ENCODE results near the gene USP6.
A peak's percentile ranks its signal among the peaks of the same experiment; 100 is the strongest.
"Not testable (repeated sequence)": the region's sequence is repeated elsewhere in the genome, so short reads cannot be mapped to it uniquely, and the experiment has no call there.

Gene USP6

DNA sequence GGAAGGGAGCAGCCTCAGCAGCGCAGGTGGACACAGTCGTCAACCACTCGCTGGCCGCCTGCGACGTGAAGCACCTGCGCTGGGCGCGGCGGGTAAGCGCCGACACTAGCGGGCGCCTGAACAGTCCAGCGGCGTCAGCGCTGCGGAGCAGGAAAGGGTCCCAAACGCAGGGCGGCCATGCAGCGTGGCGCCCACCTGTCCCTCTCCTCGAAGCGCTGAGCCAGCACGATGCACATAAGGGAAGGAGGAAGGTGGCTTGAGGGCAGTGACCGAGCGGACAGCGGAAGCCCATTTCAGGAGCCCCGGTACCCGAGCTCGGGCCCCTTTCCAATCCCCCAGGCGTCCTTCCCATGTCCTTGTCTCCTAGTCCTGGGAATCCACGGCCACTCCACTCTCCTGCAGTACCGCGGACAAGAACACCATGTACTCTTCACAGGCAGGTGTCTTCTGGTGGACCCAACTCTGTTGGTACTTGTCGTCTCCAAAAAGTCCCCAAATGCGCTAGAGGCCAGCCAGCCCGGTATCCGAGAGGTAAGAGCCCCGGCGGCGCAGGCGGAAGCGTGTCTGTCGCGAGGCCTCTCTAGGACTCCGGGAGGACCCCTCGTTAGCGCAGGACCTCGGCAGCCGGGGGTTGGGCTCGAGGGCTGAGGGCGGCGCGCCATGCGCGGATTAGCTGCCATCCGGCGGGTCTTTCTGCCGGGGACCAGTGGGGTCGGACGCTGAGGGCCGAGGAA is 18.6 kb upstream of the USP6 start:
- Histone ChIP-seq H3K9me3 (ENCODE audit: control insufficient read depth, insufficient read depth, low read length) (peaks cover 42% of the 10 kb centered on the region), H3K27me3 (ENCODE audit: control insufficient read depth, insufficient read depth, low read length) (peaks cover 13% of the 10 kb centered on the region), H3K9ac (ENCODE audit: low read depth, low read length) (no peak overlapping the region), H3K4me1 (ENCODE audit: control insufficient read depth, insufficient read depth, low read length) (no peaks in the 10 kb centered on the region), H3K27ac (ENCODE audit: low read depth, low read length) (no peak overlapping the region), H3K4me3 (ENCODE audit: low read depth, low read length) (peak overlapping the region; percentile 65), H3K36me3 (ENCODE audit: control insufficient read depth, insufficient read depth, low read length) (no peaks in the 10 kb centered on the region)

DNA sequence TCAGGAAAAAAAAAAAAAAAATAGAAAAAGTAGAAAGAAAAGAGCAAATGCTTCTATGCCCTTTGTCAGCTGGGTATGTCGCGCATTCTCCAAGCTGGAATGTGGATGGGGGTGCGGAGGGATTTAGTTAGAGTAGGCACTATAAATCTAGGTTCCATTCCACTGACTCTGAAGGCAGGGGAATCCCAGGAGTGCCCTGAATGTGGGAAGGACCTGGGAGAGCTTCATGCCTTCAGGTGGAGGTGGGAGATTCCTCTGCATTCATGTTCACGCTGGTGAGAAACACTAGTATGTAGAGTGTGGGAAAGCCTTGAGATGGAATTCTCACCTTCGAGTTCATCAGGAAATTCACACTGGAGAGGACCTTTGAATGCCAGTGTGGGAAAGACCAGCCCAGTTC is 16.6 kb upstream of the USP6 start:
- Histone ChIP-seq H3K36me3 (ENCODE audit: control insufficient read depth, insufficient read depth, low read length) (no peaks in the 10 kb centered on the region), H3K9me3 (ENCODE audit: control insufficient read depth, insufficient read depth, low read length) (peaks cover 24% of the 10 kb centered on the region), H3K4me1 (ENCODE audit: control insufficient read depth, insufficient read depth, low read length) (no peaks in the 10 kb centered on the region), H3K27me3 (ENCODE audit: control insufficient read depth, insufficient read depth, low read length) (peaks cover 13% of the 10 kb centered on the region), H3K27ac (ENCODE audit: low read depth, low read length) (no peak overlapping the region), H3K9ac (ENCODE audit: low read depth, low read length) (no peak overlapping the region), H3K4me3 (ENCODE audit: low read depth, low read length) (no peak overlapping the region)

DNA sequence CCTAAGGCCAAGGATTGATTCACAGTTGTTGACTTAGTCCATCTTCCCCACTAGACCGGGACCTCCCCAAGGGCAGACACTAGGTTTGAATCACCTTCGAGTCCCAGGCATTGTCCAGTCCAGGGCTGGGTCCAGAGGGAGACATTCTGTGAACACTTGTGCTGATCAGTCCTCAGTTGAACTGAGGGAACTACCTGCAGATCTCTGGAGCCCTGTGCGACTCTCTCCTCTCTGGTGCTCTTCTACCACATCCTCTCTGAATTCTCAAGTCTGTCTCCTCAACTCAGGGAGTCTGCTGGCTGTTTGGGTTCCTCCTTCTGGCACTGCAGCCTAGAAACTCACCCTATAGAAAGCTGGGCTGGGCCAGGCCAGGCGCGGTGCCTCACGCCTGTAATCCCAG is 15.0 kb upstream of the USP6 start:
- H3K36me3 ChIP-seq (ENCODE audit: control insufficient read depth, insufficient read depth, low read length) = peaks cover 6% of the 10 kb centered on the region
- no peak overlapping the region for H3K27ac ChIP-seq (ENCODE audit: low read depth, low read length)
- H3K4me3 ChIP-seq (ENCODE audit: low read depth, low read length) = no peak overlapping the region
- peaks cover 19% of the 10 kb centered on the region for H3K9me3 ChIP-seq (ENCODE audit: control insufficient read depth, insufficient read depth, low read length)
- H3K27me3 ChIP-seq (ENCODE audit: control insufficient read depth, insufficient read depth, low read length) = peaks cover 13% of the 10 kb centered on the region
- no peaks in the 10 kb centered on the region for H3K4me1 ChIP-seq (ENCODE audit: control insufficient read depth, insufficient read depth, low read length)
- no peak overlapping the region for H3K9ac ChIP-seq (ENCODE audit: low read depth, low read length)

DNA sequence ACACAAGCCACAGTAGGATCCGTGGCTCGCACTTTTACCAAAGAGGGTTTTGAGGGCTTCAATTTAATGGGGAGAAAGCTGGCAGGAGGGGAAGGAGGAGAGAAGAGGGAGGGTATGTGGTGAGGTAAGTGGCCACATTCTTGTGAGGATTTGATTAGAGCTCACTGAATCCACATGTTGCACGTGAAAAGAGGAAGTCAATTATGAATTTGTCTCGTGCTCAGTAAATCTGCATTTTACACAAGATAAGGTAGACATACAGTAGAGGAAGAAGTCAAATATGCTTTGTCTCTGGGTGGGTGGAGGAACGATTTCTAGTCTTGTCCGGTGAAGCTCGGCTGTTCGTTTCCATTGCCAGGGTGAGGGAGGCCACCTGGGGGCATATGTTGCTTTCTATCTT is 5.0 kb upstream of the USP6 start:
- peaks cover 9% of the 10 kb centered on the region for H3K9me3 ChIP-seq (ENCODE audit: control insufficient read depth, insufficient read depth, low read length)
- H3K4me3 ChIP-seq (ENCODE audit: low read depth, low read length) = peak overlapping the region; percentile 74
- H3K4me1 ChIP-seq (ENCODE audit: control insufficient read depth, insufficient read depth, low read length) = peaks cover 7% of the 10 kb centered on the region; the same call in 1 of the 2 replicates
- H3K9ac ChIP-seq (ENCODE audit: low read depth, low read length) = peak overlapping the region; percentile 67
- no peak overlapping the region for H3K27ac ChIP-seq (ENCODE audit: low read depth, low read length)
- peaks cover 44% of the 10 kb centered on the region for H3K36me3 ChIP-seq (ENCODE audit: control insufficient read depth, insufficient read depth, low read length)
- no peaks in the 10 kb centered on the region for H3K27me3 ChIP-seq (ENCODE audit: control insufficient read depth, insufficient read depth, low read length)

DNA sequence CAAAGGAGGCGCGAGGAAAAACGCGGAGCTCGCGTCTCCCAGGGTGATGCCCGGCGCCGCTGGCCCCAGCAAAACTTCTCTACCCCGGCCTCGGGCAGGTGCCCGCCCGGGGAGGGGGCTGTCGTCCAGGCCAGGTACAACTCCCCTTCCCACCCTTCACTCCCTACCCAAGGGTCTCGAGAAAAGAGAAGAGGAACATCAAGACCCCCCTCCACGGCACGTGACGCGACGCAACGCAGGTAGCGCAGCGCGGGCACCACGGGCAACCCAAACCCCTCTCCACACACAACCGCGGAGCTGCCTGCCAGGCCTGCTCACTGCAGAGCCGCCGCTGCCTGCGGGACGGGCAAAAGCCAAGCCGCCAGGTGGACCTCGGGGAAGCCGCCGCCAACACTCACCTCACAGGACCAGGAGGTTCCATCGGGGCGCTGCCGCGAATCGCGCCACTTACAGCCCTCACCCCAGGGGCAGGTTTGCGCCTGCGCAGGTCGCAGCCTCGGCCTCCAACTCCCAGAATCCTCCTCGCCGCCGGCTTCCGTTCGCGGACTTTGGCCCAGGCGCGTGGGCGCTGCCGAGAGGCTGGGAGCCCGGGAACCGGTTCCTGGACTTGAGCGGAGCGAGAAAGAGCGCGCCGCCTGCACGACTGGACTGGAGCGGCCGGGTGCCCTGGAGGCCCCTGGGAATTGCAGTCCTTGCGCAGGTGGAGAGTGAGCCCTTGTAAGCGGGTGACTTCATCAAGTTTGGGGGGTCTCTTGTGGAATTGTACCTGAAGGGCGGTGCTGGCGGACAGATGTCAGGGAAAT is 4.2 kb upstream of the USP6 start, which contains the start of gene ZNF232:
TSS of gene ZNF232 (minus strand) at position 477 of the 803 bp plus-strand sequence. CDS start at position 421, 56 bp downstream.
- peak within 1 kb of the TSS; percentile 67 for H3K9ac ChIP-seq (ENCODE audit: low read depth, low read length)
- H3K27ac ChIP-seq (ENCODE audit: low read depth, low read length) = peak within 1 kb of the TSS; percentile 78
- 0 out of 2 replicates have a peak, but pooled peaks cover 2% of the 10 kb centered on the region for H3K27me3 ChIP-seq (ENCODE audit: control insufficient read depth, insufficient read depth, low read length)
- peaks cover 7% of the 10 kb centered on the region; the same call in 1 of the 2 replicates for H3K4me1 ChIP-seq (ENCODE audit: control insufficient read depth, insufficient read depth, low read length)
- peaks cover 36% of the 10 kb centered on the region for H3K36me3 ChIP-seq (ENCODE audit: control insufficient read depth, insufficient read depth, low read length)
- H3K9me3 ChIP-seq (ENCODE audit: control insufficient read depth, insufficient read depth, low read length) = peaks cover 1% of the 10 kb centered on the region; the same call in 1 of the 2 replicates
- peak within 1 kb of the TSS; percentile 74 for H3K4me3 ChIP-seq (ENCODE audit: low read depth, low read length)

DNA sequence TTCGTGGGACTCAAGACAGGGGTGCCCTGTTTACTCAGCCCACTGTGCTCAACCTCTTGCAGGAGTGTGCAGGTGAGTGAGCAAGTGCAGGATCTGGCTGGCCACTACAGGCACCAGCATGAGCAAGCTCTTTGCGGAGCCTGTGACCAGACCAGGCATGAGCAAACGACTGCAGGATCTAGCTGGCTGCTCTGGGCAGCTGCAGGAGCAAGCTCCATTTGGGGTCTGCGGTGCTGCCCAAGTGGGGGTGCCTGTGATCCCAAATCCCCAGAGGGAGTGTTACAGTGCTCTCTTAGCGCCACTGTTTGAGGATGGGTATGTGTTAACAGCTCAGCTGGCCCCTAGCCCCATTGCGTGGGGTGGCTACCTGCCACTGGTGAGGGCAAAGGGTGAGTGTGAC is 2.4 kb downstream of the USP6 start:
- Histone ChIP-seq H3K27ac (ENCODE audit: low read depth, low read length) (no peak overlapping the region), H3K36me3 (ENCODE audit: control insufficient read depth, insufficient read depth, low read length) (peaks cover 11% of the 10 kb centered on the region), H3K4me3 (ENCODE audit: low read depth, low read length) (no peak overlapping the region), H3K9me3 (ENCODE audit: control insufficient read depth, insufficient read depth, low read length) (no peaks in the 10 kb centered on the region), H3K9ac (ENCODE audit: low read depth, low read length) (no peak overlapping the region), H3K4me1 (ENCODE audit: control insufficient read depth, insufficient read depth, low read length) (no peaks in the 10 kb centered on the region), H3K27me3 (ENCODE audit: control insufficient read depth, insufficient read depth, low read length) (peaks cover 15% of the 10 kb centered on the region)

DNA sequence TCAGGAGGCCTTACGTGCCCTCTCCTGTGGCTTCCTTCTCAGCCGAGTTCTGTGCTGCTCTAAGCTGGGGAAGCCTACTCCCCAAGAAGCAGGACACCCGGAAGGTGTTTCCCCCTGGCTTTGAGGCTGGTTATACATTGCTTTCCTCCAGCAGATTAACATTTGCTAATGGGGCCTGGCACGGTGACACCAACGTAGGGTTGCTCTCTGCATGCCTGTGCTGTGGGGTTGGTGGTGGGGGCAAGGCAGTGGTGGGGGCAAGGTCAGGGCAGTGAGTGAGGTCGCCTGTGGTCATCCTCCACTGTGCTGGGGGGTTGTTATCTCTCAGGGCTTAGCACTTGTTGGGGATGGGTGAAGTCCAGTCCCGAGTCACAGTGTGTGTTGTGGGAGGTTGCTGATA is 4.2 kb downstream of the USP6 start:
- H3K9ac ChIP-seq (ENCODE audit: low read depth, low read length) = no peak overlapping the region
- no peaks in the 10 kb centered on the region for H3K9me3 ChIP-seq (ENCODE audit: control insufficient read depth, insufficient read depth, low read length)
- H3K27ac ChIP-seq (ENCODE audit: low read depth, low read length) = no peak overlapping the region
- H3K4me3 ChIP-seq (ENCODE audit: low read depth, low read length) = no peak overlapping the region
- no peaks in the 10 kb centered on the region for H3K36me3 ChIP-seq (ENCODE audit: control insufficient read depth, insufficient read depth, low read length)
- peaks cover 22% of the 10 kb centered on the region for H3K27me3 ChIP-seq (ENCODE audit: control insufficient read depth, insufficient read depth, low read length)
- H3K4me1 ChIP-seq (ENCODE audit: control insufficient read depth, insufficient read depth, low read length) = no peaks in the 10 kb centered on the region

DNA sequence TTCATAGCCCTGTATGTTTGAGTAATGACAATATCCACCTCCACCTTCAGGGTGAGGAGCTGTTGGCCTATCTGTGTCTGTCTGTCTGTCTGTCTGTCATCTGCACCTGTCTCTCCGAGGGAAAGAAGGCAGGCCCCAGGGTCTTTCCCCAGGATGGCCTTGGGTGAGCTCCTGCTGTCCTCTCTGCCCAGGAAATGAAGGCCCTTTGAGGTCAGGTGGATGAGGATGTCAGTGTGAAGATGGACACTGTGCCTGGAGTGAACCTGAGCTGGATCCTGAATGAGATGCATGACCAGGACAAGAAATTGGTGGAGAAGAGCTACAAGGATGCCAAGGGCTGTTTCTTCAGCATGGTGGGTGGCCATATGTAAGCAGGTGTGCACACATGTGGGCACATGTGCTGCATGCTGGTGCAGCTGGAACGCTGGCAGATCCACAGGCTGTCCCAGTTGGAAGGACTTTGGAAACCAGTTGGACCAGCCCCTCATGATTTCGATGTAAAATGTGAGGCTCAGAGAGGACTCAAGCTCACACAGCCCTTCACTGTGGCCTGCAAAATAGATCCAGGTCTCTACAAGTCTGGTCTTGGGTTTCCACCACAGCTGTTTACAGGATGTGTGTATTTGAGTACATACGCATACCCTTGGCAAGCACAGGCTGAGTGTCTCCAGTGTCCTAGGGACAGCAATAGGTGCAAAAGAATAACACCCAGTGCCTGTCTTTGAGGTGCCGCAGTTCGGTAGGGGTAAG is 4.8 kb downstream of the USP6 start:
- peaks cover 22% of the 10 kb centered on the region for H3K27me3 ChIP-seq (ENCODE audit: control insufficient read depth, insufficient read depth, low read length)
- H3K9me3 ChIP-seq (ENCODE audit: control insufficient read depth, insufficient read depth, low read length); H3K36me3 ChIP-seq (ENCODE audit: control insufficient read depth, insufficient read depth, low read length); H3K27ac ChIP-seq (ENCODE audit: low read depth, low read length); H3K4me1 ChIP-seq (ENCODE audit: control insufficient read depth, insufficient read depth, low read length); H3K9ac ChIP-seq (ENCODE audit: low read depth, low read length); H3K4me3 ChIP-seq (ENCODE audit: low read depth, low read length): not testable (repeated sequence)

DNA sequence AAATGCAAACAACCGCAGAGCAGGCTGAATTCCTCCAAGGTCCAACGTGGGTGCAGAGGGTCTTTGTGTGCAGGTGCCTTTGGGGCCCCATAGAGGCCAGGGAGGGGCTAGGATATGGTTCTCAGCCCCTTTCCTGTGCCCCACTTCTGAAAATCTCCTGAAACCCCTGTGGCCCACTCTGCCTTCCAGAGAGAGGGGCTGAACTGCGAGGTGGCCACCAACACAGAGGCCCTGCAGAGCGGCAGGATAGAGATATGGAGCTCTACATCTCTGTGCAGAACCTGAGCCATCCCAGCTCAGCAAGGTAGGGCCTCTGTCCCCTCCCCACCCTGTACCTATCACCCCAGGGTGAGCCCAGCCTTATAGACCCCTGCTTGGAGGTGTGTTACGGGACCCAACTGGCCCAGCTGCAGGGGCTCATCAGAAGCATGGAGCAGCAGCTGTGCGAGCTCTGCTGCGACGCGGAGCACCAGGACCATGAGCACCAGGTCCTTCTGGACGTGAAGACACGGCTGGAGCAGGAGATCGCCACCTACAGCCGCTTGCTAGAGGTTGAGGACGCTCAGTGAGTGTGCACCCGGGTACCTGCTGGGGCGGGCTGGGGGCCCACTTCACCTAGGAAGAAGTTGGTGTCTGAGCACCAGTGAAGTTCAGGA is 5.5 kb downstream of the USP6 start:
- H3K4me1 ChIP-seq (ENCODE audit: control insufficient read depth, insufficient read depth, low read length) = no peaks in the 10 kb centered on the region
- no peaks in the 10 kb centered on the region for H3K9me3 ChIP-seq (ENCODE audit: control insufficient read depth, insufficient read depth, low read length)

DNA sequence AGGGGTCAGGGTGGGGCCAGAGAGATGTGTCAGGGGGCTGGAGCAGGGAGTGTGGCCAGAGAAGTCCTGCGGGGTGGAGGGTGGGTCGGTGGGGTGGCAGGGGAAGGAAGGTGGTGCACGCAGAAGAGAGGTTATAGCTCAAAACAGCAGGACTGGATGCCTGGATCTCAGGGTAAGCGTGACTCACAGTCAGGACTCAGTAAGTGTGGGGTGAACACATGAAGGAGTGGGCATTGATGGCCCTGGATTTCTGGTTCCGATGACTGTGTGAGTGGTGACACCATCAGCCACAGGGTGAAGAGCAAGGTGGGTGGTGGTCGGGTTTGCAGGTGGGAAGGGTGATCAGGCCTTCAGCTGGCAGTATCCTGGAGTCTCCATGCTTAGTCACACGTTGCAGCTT is 6.2 kb downstream of the USP6 start:
- peak overlapping the region; percentile 71 for H3K4me3 ChIP-seq (ENCODE audit: low read depth, low read length)
- peaks cover 19% of the 10 kb centered on the region for H3K27me3 ChIP-seq (ENCODE audit: control insufficient read depth, insufficient read depth, low read length)
- H3K9me3 ChIP-seq (ENCODE audit: control insufficient read depth, insufficient read depth, low read length); H3K36me3 ChIP-seq (ENCODE audit: control insufficient read depth, insufficient read depth, low read length); H3K9ac ChIP-seq (ENCODE audit: low read depth, low read length); H3K27ac ChIP-seq (ENCODE audit: low read depth, low read length); H3K4me1 ChIP-seq (ENCODE audit: control insufficient read depth, insufficient read depth, low read length): not testable (repeated sequence)

More for the DNA sequence above, 5.5 kb downstream of the USP6 start:
- no peak overlapping the region for H3K4me3 ChIP-seq (ENCODE audit: low read depth, low read length)
- H3K27me3 ChIP-seq (ENCODE audit: control insufficient read depth, insufficient read depth, low read length) = peaks cover 22% of the 10 kb centered on the region
- no peak overlapping the region for H3K9ac ChIP-seq (ENCODE audit: low read depth, low read length)
- no peak overlapping the region for H3K27ac ChIP-seq (ENCODE audit: low read depth, low read length)
- no peaks in the 10 kb centered on the region for H3K36me3 ChIP-seq (ENCODE audit: control insufficient read depth, insufficient read depth, low read length)

All from HUES48 (cell line).